HCT116 (cell line): ENCODE results near the gene TRIM50. TPM values are rescaled to one million over a fixed set of nuclear protein-coding genes. Genes with fewer than 3 reads are reported as not detected.

Source experiments
- ATAC-seq: fragments of 200-7000 bp; cut with Tn5 transposase; 2 replicates; pipeline ENCODE4 v1.9.1; 2020; ENCODE audit warnings: mild to moderate bottlenecking, moderate library complexity
- BruUV-seq: library from RNA; stranded (reverse); fragments of 400-500 nt; replicated peaks from 2 replicates; lab custom pipeline; 2021; lab: Mats Ljungman, UMichigan
- CTCF ChIA-PET: fragments of 300-600 bp; sonication (Branson Sonifier 250); formaldehyde crosslinking; loops from one replicate; lab custom pipeline; 2021; ENCODE audit warnings: antibody characterized with exemption; lab: Charles Lee
- POLR2A ChIA-PET: fragments of 300-600, 350-600 bp; sonication (Branson Sonifier 250); formaldehyde crosslinking; loops from one replicate; lab custom pipeline; 2021; ENCODE audit warnings: antibody characterized with exemption; lab: Charles Lee
- RAD21 ChIA-PET, 2 experiments: fragments of 300-600 bp; sonication (Branson Sonifier 250); formaldehyde crosslinking; loops; one replicate each; lab custom pipeline; 2023; ENCODE audit warnings: low total read pairs in 2 of 2; ENCODE audit not compliant: uncharacterized antibody in 2 of 2, unreplicated experiment in 2 of 2, low non-redundant PET in 1 of 2; lab: Charles Lee
- DNase-seq: peaks from one replicate; pipeline ENCODE4 v3.0.0-alpha.2; 2010; ENCODE audit warnings: low read depth, low spot score
- H2AFZ ChIP-seq: fragments of 200-600 bp; shearing (Covaris generic), sonication (generic); 2 replicates; pipeline ENCODE4 v1.6.1; 2017; ENCODE audit warnings: low read depth, mixed run types, mixed read lengths, antibody characterized with exemption, low read length; ENCODE audit not compliant: poor library complexity, severe bottlenecking
- H3K27ac ChIP-seq: 2 replicates; pipeline ENCODE4 v1.5.1; 2012; ENCODE audit warnings: low read depth, low read length
- H3K27me3 ChIP-seq: fragments of 200-600 bp; sonication (generic); 2 replicates; pipeline ENCODE4 v1.6.1; 2016; ENCODE audit warnings: mixed run types, low read length, mixed read lengths; ENCODE audit not compliant: insufficient read depth
- H3K36me3 ChIP-seq, 2 experiments: fragments of 200-500 bp in 1 of 2; fragments of 200-600 bp in 1 of 2; sonication (Bioruptor generic) in 1 of 2; sonication (generic) in 1 of 2; 2 replicates each; pipeline versions ENCODE4 v1.5.1 to v1.6.1; 2014 to 2016; ENCODE audit warnings: low read length in 2 of 2, inconsistent platforms in 1 of 2, mixed read lengths in 1 of 2, mixed run types in 1 of 2; ENCODE audit not compliant: insufficient read depth in 2 of 2, control insufficient read depth in 1 of 2
- H3K4me1 ChIP-seq, 2 experiments: fragments of 200-600 bp in 1 of 2; sonication (generic) in 1 of 2; 2 replicates each; pipeline versions ENCODE4 v1.5.1 to v1.6.1; 2012 to 2017; ENCODE audit warnings: low read length in 2 of 2, inconsistent platforms in 1 of 2, mild to moderate bottlenecking in 1 of 2, mixed read lengths in 1 of 2, mixed run types in 1 of 2, moderate library complexity in 1 of 2; ENCODE audit not compliant: insufficient read depth in 2 of 2, control insufficient read depth in 1 of 2
- H3K4me2 ChIP-seq: fragments of 200-600 bp; sonication (generic); 2 replicates; pipeline ENCODE4 v1.6.1; 2017; ENCODE audit warnings: mixed run types, low read length, mixed read lengths
- H3K4me3 ChIP-seq, 2 experiments: fragments of 200-600 bp in 1 of 2; sonication (generic) in 1 of 2; replicated peaks in 1 of 2; 2 replicates each; pipeline ENCODE4 v1.5.1; 2011 to 2016; ENCODE audit warnings: low read length in 2 of 2, control low read depth in 1 of 2, low read depth in 1 of 2, mild to moderate bottlenecking in 1 of 2, mixed read lengths in 1 of 2, mixed run types in 1 of 2
- H3K79me2 ChIP-seq: fragments of 200-600 bp; sonication (generic); 2 replicates; pipeline ENCODE4 v1.6.1; 2017; ENCODE audit warnings: mild to moderate bottlenecking, mixed run types, low read length, moderate library complexity, mixed read lengths; ENCODE audit not compliant: insufficient read depth
- H3K9ac ChIP-seq: fragments of 200-600 bp; sonication (generic); 2 replicates; pipeline ENCODE4 v1.6.1; 2016; ENCODE audit warnings: low read length, mixed read lengths
- H3K9me2 ChIP-seq: fragments of 200-600 bp; sonication (generic), shearing (Covaris generic); 2 replicates; pipeline ENCODE4 v1.6.1; 2017; ENCODE audit warnings: mixed run types, mild to moderate bottlenecking, moderate library complexity; ENCODE audit not compliant: insufficient read depth
- H3K9me3 ChIP-seq, 2 experiments: fragments of 200-500 bp in 1 of 2; fragments of 200-600 bp in 1 of 2; sonication (Bioruptor generic) in 1 of 2; sonication (generic) in 1 of 2; 2 replicates each; pipeline ENCODE4 v1.6.1; 2014 to 2017; ENCODE audit warnings: low read length in 2 of 2, mixed read lengths in 2 of 2, inconsistent platforms in 1 of 2, low read depth in 1 of 2, mild to moderate bottlenecking in 1 of 2, mixed run types in 1 of 2, moderate library complexity in 1 of 2; ENCODE audit not compliant: control insufficient read depth in 1 of 2, insufficient read depth in 1 of 2
- H4K20me1 ChIP-seq: fragments of 200-600 bp; sonication (generic), shearing (Covaris generic); 2 replicates; pipeline ENCODE4 v1.6.1; 2017; ENCODE audit warnings: mixed run types, mild to moderate bottlenecking, moderate library complexity; ENCODE audit not compliant: insufficient read depth
- CEBPB ChIP-seq: IDR thresholded peaks from 2 replicates; pipeline ENCODE4 v1.6.1; 2012; ENCODE audit warnings: low read depth
- EGR1 ChIP-seq: IDR thresholded peaks from 2 replicates; pipeline ENCODE4 v1.6.1; 2012; ENCODE audit warnings: low read depth
- EZH2phosphoT487 ChIP-seq: fragments of 200-600 bp; IDR thresholded peaks from 2 replicates; pipeline ENCODE4 v1.6.1; 2018; ENCODE audit warnings: antibody characterized with exemption, borderline replicate concordance
- JUND ChIP-seq: IDR thresholded peaks from 2 replicates; pipeline ENCODE4 v1.6.1; 2012
- POLR2AphosphoS5 ChIP-seq: IDR thresholded peaks from 2 replicates; pipeline ENCODE4 v1.6.1; 2011; ENCODE audit warnings: mild to moderate bottlenecking, low read depth, low read length, moderate library complexity
- REST ChIP-seq: IDR thresholded peaks from 2 replicates; pipeline ENCODE4 v1.6.1; 2012; ENCODE audit warnings: low read depth
- SIN3A ChIP-seq: IDR thresholded peaks from 2 replicates; pipeline ENCODE4 v1.6.1; 2012; ENCODE audit warnings: low read depth
- SRF ChIP-seq: IDR thresholded peaks from 2 replicates; pipeline ENCODE4 v1.6.1; 2012; ENCODE audit warnings: low read depth
- ZFX ChIP-seq: fragments of 450-650 bp; IDR thresholded peaks from 2 replicates; pipeline ENCODE4 v1.6.1; 2017
- intact Hi-C: fragments of 100-400 bp; cut with micrococcal nuclease; formaldehyde crosslinking; loops from 2 replicates; pipeline ENCODE4 v1.10.0; 2022
- total RNA-seq: library from RNA; stranded (reverse); gene quantifications from one replicate; pipeline ENCODE4 v1.2.1, GENCODE V29; 2021; ENCODE audit not compliant: unreplicated experiment
- TF ChIP-seq, protein P1 (sequence below): IDR thresholded peaks from 2 replicates; pipeline ENCODE4 v1.6.1; 2011; ENCODE audit warnings: mild to moderate bottlenecking, low read length, moderate library complexity; ENCODE audit not compliant: insufficient replicate concordance; ENCODE audit errors: extremely low read depth

TRIM50 gene
- total RNA-seq, 1 experiment from 2014 or later = not detected

DNA sequence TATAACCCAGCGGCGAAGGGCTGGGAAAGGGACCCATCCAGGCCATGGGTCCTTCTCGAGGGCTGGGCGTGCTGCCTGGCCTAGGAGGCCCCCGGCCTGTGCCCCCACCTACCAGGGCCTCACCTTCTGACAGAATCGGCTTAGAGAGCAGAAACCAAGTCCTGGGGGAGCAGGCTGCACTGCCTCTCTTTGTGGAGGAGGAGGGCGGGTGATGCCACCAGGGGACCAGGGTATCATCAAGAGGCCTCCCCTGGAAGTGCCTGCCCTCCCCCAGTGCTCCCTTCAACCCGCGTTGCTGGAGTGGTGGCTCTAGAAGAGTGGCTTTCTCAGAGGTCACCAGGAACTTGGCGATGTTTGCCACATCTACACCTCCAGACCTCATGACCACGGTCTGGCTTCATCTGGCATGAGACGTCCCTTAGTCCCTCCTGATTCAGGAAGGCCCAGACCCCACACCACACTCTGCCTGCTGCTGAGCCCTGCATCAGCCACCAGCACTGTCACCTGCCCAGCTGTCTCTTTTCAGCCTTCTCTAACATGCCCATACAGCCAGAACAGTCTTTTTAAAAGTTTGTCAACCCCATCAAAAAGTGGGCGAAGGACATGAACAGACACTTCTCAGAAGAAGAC lies 32.0 kb upstream of the TRIM50 start:
- Histone ChIP-seq H3K9me3 (no peaks in the 10 kb centered on the region), H2AFZ (no peak overlapping the region)
- BruUV-seq = no TSS peak
- no peak for ATAC-seq
- no peak for TF ChIP-seq POLR2AphosphoS5
- no peak for TF ChIP-seq SIN3A
- TF ChIP-seq CEBPB = no peak
- no peak for TF ChIP-seq ZFX
- TF ChIP-seq REST = no peak
- TF ChIP-seq, protein P1, sequence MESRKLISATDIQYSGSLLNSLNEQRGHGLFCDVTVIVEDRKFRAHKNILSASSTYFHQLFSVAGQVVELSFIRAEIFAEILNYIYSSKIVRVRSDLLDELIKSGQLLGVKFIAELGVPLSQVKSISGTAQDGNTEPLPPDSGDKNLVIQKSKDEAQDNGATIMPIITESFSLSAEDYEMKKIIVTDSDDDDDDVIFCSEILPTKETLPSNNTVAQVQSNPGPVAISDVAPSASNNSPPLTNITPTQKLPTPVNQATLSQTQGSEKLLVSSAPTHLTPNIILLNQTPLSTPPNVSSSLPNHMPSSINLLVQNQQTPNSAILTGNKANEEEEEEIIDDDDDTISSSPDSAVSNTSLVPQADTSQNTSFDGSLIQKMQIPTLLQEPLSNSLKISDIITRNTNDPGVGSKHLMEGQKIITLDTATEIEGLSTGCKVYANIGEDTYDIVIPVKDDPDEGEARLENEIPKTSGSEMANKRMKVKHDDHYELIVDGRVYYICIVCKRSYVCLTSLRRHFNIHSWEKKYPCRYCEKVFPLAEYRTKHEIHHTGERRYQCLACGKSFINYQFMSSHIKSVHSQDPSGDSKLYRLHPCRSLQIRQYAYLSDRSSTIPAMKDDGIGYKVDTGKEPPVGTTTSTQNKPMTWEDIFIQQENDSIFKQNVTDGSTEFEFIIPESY = no peak
- TF ChIP-seq SRF = no peak
- TF ChIP-seq JUND = no peak
- no peak for TF ChIP-seq EZH2phosphoT487
- no peak for TF ChIP-seq EGR1
- TF ChIP-seq, all 23 proteins: peak for 0
- POLR2A ChIA-PET = no interaction called here
- no peaks in the 10 kb centered on the region for H3K79me2 ChIP-seq
- no peaks in the 10 kb centered on the region for H4K20me1 ChIP-seq
- DNase-seq = no peak
- intact Hi-C loops = no loop called here
- H3K9me2 ChIP-seq = no peaks in the 10 kb centered on the region
- H3K36me3 ChIP-seq = no peaks in the 10 kb centered on the region
- RAD21 ChIA-PET = no interaction called here
- H3K4me2 ChIP-seq = no peak overlapping the region
- no peak overlapping the region for H3K4me3 ChIP-seq
- CTCF ChIA-PET = no interaction called here
- no peaks in the 10 kb centered on the region for H3K4me1 ChIP-seq
- H3K27me3 ChIP-seq = no peaks in the 10 kb centered on the region
- H3K9ac ChIP-seq = no peak overlapping the region
- H3K27ac ChIP-seq = no peak overlapping the region
